ENCODE data around the gene DXO. TPM values are rescaled to one million over a fixed set of nuclear protein-coding genes. Genes with fewer than 3 reads are reported as not detected.

The DXO gene
- total RNA-seq, 4 donors from 2014 or later: 17.5 to 29.9 (median 20.9) TPM

DNA sequence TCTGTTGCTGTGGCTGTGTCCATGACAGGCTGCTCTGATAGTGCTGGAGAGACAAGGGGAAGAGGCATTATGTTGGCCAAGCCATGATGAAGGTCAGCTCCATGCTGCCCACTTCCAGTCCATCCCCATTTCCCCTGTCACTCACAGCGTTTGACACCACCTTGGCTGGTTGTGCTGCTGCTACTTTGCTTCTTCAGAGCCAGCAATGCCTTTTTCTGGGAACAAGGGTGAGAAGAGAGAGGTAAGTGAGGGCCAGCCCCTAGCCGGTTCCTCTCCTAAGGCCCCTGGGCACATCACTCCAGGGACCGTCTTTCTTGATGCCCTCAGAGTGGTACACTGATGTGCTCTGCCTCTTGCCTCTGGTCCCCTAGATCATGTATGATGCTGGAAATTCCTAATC, 15.1 kb downstream of the DXO start:
- in situ Hi-C loops (cut with MboI; ENCODE audit: low pct_ligation_motif_present in 1 of 4, low pct_unique_long_range_greater_than_20kb in 1 of 4, low sequenced_read_pairs in 3 of 4): loop anchor here in 3 of 4 donors (10.0 to 25.0 kb wide), 3 partner anchors 52 to 282 kb away; partner anchors contain the start of gene ZBTB12 (in 1 of the 3)
- peaks cover 0 to 28% (median 15%) of the 10 kb centered on the region in 4 donors for H3K36me3 ChIP-seq

GRCh38 chr6:31954511-31954910, 17.4 kb downstream of the DXO start:
- in situ Hi-C loops (cut with MboI; ENCODE audit: low pct_ligation_motif_present in 1 of 4, low pct_unique_long_range_greater_than_20kb in 1 of 4, low sequenced_read_pairs in 3 of 4) (loop anchor here in 3 of 4 donors (10.0 to 25.0 kb wide), 3 partner anchors 50 to 280 kb away; partner anchors contain the start of gene ZBTB12 (in 1 of the 3)), intact Hi-C loops (cut with DNase I; ENCODE audit: low total_unique reads) (loop anchor here (5.0 kb wide), 1 partner anchor 52 kb away; the partner anchor contains the start of gene ZBTB12)
- Histone ChIP-seq H3K27ac (no peak overlapping the region), H3K4me1 (peaks cover 9 to 16% (median 13%) of the 10 kb centered on the region in 4 donors), H3K36me3 (peaks cover 0 to 28% (median 15%) of the 10 kb centered on the region in 4 donors), H3K4me3 (no peak overlapping the region), H3K9me3 (no peaks in the 10 kb centered on the region), H3K27me3 (no peaks in the 10 kb centered on the region)
- no peak for DNase-seq
- TF ChIP-seq, protein P1, sequence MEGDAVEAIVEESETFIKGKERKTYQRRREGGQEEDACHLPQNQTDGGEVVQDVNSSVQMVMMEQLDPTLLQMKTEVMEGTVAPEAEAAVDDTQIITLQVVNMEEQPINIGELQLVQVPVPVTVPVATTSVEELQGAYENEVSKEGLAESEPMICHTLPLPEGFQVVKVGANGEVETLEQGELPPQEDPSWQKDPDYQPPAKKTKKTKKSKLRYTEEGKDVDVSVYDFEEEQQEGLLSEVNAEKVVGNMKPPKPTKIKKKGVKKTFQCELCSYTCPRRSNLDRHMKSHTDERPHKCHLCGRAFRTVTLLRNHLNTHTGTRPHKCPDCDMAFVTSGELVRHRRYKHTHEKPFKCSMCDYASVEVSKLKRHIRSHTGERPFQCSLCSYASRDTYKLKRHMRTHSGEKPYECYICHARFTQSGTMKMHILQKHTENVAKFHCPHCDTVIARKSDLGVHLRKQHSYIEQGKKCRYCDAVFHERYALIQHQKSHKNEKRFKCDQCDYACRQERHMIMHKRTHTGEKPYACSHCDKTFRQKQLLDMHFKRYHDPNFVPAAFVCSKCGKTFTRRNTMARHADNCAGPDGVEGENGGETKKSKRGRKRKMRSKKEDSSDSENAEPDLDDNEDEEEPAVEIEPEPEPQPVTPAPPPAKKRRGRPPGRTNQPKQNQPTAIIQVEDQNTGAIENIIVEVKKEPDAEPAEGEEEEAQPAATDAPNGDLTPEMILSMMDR (IDR thresholded peaks at IDR 0.05): no peak
- TF ChIP-seq POLR2A (IDR thresholded peaks at IDR 0.05): no peak
- no peak for TF ChIP-seq EP300 (IDR thresholded peaks at IDR 0.05; ENCODE audit: low read depth)
- no peak for TF ChIP-seq POLR2AphosphoS5 (IDR thresholded peaks at IDR 0.05)
- WGBS, 2 donors (ENCODE audit: low coverage in 1 of 2): 96 to 98% methylated on average over 9 to 28 of the region's 28 CpGs

More for the DNA sequence above, 15.1 kb downstream of the DXO start:
- intact Hi-C loops (cut with DNase I; ENCODE audit: low total_unique reads): no loop called here
- Histone ChIP-seq H3K27ac (no peak overlapping the region), H3K27me3 (no peaks in the 10 kb centered on the region), H3K4me3 (no peak overlapping the region), H3K9me3 (no peaks in the 10 kb centered on the region), H3K4me1 (peaks cover 11 to 23% (median 19%) of the 10 kb centered on the region in 4 donors)
- TF ChIP-seq EP300 (IDR thresholded peaks at IDR 0.05; ENCODE audit: low read depth) (no peak), POLR2AphosphoS5 (IDR thresholded peaks at IDR 0.05) (no peak), POLR2A (IDR thresholded peaks at IDR 0.05) (no peak)
- TF ChIP-seq, protein P1 (IDR thresholded peaks at IDR 0.05): no peak
- no peak for DNase-seq
- WGBS, 2 donors (ENCODE audit: low coverage in 1 of 2): 92 to 100% methylated on average over 2 to 3 of the region's 3 CpGs

DNA sequence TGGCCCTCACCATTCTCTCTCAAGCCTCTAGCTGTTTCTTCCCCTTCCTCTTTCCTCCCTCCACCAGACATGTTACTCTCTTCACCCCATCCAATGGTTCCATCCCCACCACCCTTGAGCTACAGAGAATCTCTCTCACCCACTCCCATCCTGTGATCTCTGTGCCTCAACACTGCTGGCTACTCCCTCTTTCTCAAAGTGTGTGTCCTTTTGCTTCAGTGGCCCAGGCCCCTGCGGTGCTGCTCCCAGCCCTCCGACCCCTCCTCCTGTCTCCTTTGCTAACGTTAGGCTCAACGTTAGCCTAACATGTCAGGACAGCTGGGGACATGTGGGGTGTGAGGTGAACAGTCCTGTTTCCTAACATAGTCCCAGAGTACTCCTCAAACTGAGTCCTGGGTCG, 19.0 kb downstream of the DXO start:
- intact Hi-C loops (cut with DNase I; ENCODE audit: low total_unique reads): loop anchor here (5.0 kb wide), 1 partner anchor 51 kb away; the partner anchor contains the start of gene ZBTB12
- Histone ChIP-seq H3K36me3 (peaks cover 0 to 28% (median 15%) of the 10 kb centered on the region in 4 donors), H3K4me1 (peaks cover 2 to 6% (median 4%) of the 10 kb centered on the region in 4 donors), H3K9me3 (no peaks in the 10 kb centered on the region), H3K4me3 (no peak overlapping the region), H3K27me3 (no peaks in the 10 kb centered on the region), H3K27ac (peak overlapping the region in 1 of 4 donors; percentile 47)
- no peak for DNase-seq
- in situ Hi-C loops (cut with MboI; ENCODE audit: low pct_ligation_motif_present in 1 of 4, low pct_unique_long_range_greater_than_20kb in 1 of 4, low sequenced_read_pairs in 3 of 4): loop anchor here in 3 of 4 donors (10.0 to 25.0 kb wide), 3 partner anchors 48 to 278 kb away; partner anchors contain the start of gene ZBTB12 (in 1 of the 3)
- no peak for TF ChIP-seq EP300 (IDR thresholded peaks at IDR 0.05; ENCODE audit: low read depth)
- TF ChIP-seq POLR2AphosphoS5 (IDR thresholded peaks at IDR 0.05): no peak
- no peak for TF ChIP-seq POLR2A (IDR thresholded peaks at IDR 0.05)
- TF ChIP-seq, protein P1 (IDR thresholded peaks at IDR 0.05): no peak
- 72% methylated on average over 5 of the region's 5 CpGs; no CpG with 5 or more reads in 1 of the 2 donors for WGBS, 2 donors (ENCODE audit: low coverage in 1 of 2)

- H3K4me3 ChIP-seq: no peak overlapping the region
- H3K4me1 ChIP-seq: peaks cover 0 to under 1% (median 0%) of the 10 kb centered on the region in 4 donors
- H3K9me3 ChIP-seq: no peaks in the 10 kb centered on the region
- intact Hi-C loops (cut with DNase I; ENCODE audit: low total_unique reads) (loop anchor here (5.0 kb wide), 1 partner anchor 50 kb away; the partner anchor contains the start of gene ZBTB12), in situ Hi-C loops (cut with MboI; ENCODE audit: low pct_ligation_motif_present in 1 of 4, low pct_unique_long_range_greater_than_20kb in 1 of 4, low sequenced_read_pairs in 3 of 4) (loop anchor here in 3 of 4 donors (10.0 to 25.0 kb wide), 3 partner anchors 47 to 277 kb away; partner anchors contain the start of gene ZBTB12 (in 1 of the 3))
- no peaks in the 10 kb centered on the region for H3K27me3 ChIP-seq
- 56% methylated on average over 5 of the region's 5 CpGs; no CpG with 5 or more reads in 1 of the 2 donors for WGBS, 2 donors (ENCODE audit: low coverage in 1 of 2)
- peak overlapping the region in 2 of 4 donors; percentile 47 to 54 for H3K27ac ChIP-seq
- TF ChIP-seq POLR2AphosphoS5 (IDR thresholded peaks at IDR 0.05) (no peak), POLR2A (IDR thresholded peaks at IDR 0.05) (no peak), EP300 (IDR thresholded peaks at IDR 0.05; ENCODE audit: low read depth) (no peak)
- TF ChIP-seq, protein P1 (IDR thresholded peaks at IDR 0.05): peak; percentile 65 to 74 (median 72)
- DNase-seq: peak; percentile 61
- H3K36me3 ChIP-seq: peaks cover 0 to 28% (median 15%) of the 10 kb centered on the region in 4 donors
Observed at GRCh38 chr6:31952140-31952805, 19.7 kb downstream of the DXO start.
